DND-41 (cell line): ENCODE measurements around the gene STK25.

Experiments used
- ATAC-seq: fragments of 200-7000 bp; cut with Tn5 transposase; 3 replicates; pipeline ENCODE4 v1.9.1; 2021; ENCODE audit warnings: low read depth; ENCODE audit not compliant: insufficient read depth
- DNase-seq: peaks from one replicate; pipeline ENCODE4 v3.0.0-alpha.2; 2020
- H2AFZ ChIP-seq: 2 replicates; pipeline ENCODE4 v1.6.0; 2012; ENCODE audit warnings: low read depth, low read length
- H3K27ac ChIP-seq: 2 replicates; pipeline ENCODE4 v1.5.1; 2012; ENCODE audit warnings: low read length, inconsistent platforms
- H3K27me3 ChIP-seq: fragments of 200-600 bp; sonication (generic); 2 replicates; pipeline ENCODE4 v1.6.0; 2012; ENCODE audit warnings: low read length, mild to moderate bottlenecking, inconsistent platforms; ENCODE audit not compliant: insufficient read depth, poor library complexity
- H3K36me3 ChIP-seq: 2 replicates; pipeline ENCODE4 v1.5.1; 2012; ENCODE audit warnings: low read length, inconsistent platforms; ENCODE audit not compliant: insufficient read depth
- H3K4me1 ChIP-seq: 2 replicates; pipeline ENCODE4 v1.5.1; 2012; ENCODE audit warnings: mild to moderate bottlenecking, low read length; ENCODE audit not compliant: insufficient read depth
- H3K4me2 ChIP-seq: 2 replicates; pipeline ENCODE4 v1.6.0; 2012; ENCODE audit warnings: mild to moderate bottlenecking, moderate library complexity, low read length, inconsistent platforms; ENCODE audit not compliant: insufficient read depth
- H3K4me3 ChIP-seq, 2 experiments: fragments of 200-600 bp in 1 of 2; shearing (Covaris generic) in 1 of 2; 2 replicates each; pipeline ENCODE4 v1.5.1; 2012 to 2016; ENCODE audit warnings: inconsistent platforms in 2 of 2, low read length in 2 of 2, mild to moderate bottlenecking in 2 of 2, low read depth in 1 of 2, moderate library complexity in 1 of 2
- H3K79me2 ChIP-seq: 2 replicates; pipeline ENCODE4 v1.6.0; 2012; ENCODE audit warnings: low read length, inconsistent platforms; ENCODE audit not compliant: insufficient read depth
- H3K9ac ChIP-seq: 2 replicates; pipeline ENCODE4 v1.6.0; 2012; ENCODE audit warnings: low read depth, mild to moderate bottlenecking, inconsistent platforms, low read length, moderate library complexity
- H3K9me3 ChIP-seq: 2 replicates; pipeline ENCODE4 v1.5.1; 2012; ENCODE audit warnings: low read length, moderate library complexity, mild to moderate bottlenecking, inconsistent platforms; ENCODE audit not compliant: insufficient read depth, severe bottlenecking
- H4K20me1 ChIP-seq: 2 replicates; pipeline ENCODE4 v1.6.0; 2012; ENCODE audit warnings: low read length; ENCODE audit not compliant: insufficient read depth
- EZH2 ChIP-seq: IDR thresholded peaks from 3 replicates; pipeline ENCODE4 v1.6.1; 2012; ENCODE audit warnings: borderline replicate concordance, low read depth, mild to moderate bottlenecking, moderate library complexity, low read length, inconsistent platforms; ENCODE audit not compliant: severe bottlenecking
- TF ChIP-seq, protein P1 (sequence below): IDR thresholded peaks from 2 replicates; pipeline ENCODE4 v1.5.1; 2012; ENCODE audit warnings: borderline replicate concordance, low read length, moderate library complexity, mild to moderate bottlenecking; ENCODE audit not compliant: poor library complexity, severe bottlenecking; ENCODE audit errors: extremely low read depth

The STK25 gene

DNA sequence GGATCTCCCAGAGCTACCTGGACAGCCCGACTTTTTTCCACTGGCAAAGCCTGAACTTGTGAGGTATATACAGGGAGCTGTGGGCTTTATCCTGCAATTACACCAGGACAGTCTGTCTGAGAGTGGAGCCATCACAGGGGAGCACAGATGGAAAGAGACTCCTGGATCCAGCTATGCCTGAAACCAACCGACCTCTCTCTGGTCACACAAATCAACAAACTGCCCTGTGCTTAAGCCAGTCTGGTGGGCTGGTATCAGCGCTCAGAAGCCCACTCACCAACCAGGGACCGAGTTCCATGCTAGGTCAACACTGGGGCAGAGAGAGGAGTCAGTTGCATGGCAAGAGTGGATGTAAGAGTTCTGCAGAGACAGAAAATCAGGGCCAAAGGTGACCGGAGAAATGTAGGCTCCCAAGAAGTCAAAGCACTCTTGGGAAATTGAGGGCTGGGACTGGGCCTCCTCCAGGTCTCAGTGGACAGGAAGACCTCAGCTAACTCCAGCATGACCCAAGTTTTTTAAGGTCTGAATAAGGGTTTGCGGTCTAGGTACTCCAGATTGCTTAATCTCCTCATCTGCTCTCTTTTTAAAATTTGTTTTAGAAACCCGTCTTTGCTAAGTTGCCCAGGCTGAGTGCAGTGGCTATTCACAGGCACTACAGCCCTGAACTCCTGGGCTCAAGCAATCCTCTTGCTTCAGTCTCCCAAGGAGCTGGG is 46.4 kb upstream of the STK25 start:
- Histone ChIP-seq H3K79me2 (no peaks in the 10 kb centered on the region), H4K20me1 (no peaks in the 10 kb centered on the region), H3K27me3 (no peaks in the 10 kb centered on the region), H3K36me3 (no peaks in the 10 kb centered on the region), H3K4me1 (peaks cover 6% of the 10 kb centered on the region), H3K4me2 (no peak overlapping the region), H2AFZ (no peak overlapping the region), H3K9ac (no peak overlapping the region), H3K27ac (no peak overlapping the region), H3K9me3 (peaks cover 4% of the 10 kb centered on the region), H3K4me3 (no peak overlapping the region)
- ATAC-seq (no peak), DNase-seq (no peak)
- TF ChIP-seq, protein P1, sequence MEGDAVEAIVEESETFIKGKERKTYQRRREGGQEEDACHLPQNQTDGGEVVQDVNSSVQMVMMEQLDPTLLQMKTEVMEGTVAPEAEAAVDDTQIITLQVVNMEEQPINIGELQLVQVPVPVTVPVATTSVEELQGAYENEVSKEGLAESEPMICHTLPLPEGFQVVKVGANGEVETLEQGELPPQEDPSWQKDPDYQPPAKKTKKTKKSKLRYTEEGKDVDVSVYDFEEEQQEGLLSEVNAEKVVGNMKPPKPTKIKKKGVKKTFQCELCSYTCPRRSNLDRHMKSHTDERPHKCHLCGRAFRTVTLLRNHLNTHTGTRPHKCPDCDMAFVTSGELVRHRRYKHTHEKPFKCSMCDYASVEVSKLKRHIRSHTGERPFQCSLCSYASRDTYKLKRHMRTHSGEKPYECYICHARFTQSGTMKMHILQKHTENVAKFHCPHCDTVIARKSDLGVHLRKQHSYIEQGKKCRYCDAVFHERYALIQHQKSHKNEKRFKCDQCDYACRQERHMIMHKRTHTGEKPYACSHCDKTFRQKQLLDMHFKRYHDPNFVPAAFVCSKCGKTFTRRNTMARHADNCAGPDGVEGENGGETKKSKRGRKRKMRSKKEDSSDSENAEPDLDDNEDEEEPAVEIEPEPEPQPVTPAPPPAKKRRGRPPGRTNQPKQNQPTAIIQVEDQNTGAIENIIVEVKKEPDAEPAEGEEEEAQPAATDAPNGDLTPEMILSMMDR, result no peak
- no peak for TF ChIP-seq EZH2

DNA sequence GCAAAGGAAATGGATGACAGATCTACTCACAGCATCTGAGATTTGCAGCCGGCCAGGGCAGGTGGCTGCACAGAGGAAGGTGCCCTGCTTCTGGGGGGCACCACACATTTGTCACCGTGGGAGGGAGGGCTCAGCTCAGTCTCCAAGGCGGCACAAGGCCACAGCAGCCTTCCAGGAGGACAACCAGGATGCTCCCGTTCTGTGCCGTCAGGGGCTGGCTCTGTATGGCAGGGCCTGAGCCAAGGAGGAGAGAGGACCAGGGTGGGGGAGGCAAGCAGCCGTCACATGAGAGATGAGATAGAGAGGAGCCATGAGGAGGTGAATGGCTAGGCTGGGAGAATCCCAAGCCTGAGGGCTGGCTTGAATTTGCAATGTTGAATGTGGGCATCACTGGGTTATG is 45.6 kb upstream of the STK25 start:
- no peak for ATAC-seq

DNA sequence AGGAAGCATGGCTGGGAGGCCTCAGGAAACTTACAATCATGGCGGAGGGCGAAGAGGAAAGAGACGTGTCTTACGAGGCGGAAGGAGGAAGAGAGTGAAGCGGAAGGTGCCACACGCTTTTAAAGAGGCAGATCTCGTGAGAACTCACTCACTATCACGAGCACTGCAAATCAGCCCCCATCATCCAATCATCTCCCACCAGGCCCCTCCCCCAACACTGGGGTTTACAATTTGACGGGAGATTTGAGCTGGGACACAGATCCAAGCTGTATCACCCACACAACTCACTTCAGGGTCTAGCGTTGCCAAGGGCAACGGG is 45.1 kb upstream of the STK25 start:
- Histone ChIP-seq H3K4me2 (no peak overlapping the region), H3K4me3 (no peak overlapping the region), H4K20me1 (no peaks in the 10 kb centered on the region), H2AFZ (no peak overlapping the region), H3K9ac (no peak overlapping the region), H3K4me1 (peaks cover 6% of the 10 kb centered on the region), H3K36me3 (no peaks in the 10 kb centered on the region), H3K9me3 (peaks cover 4% of the 10 kb centered on the region), H3K27me3 (no peaks in the 10 kb centered on the region), H3K79me2 (no peaks in the 10 kb centered on the region), H3K27ac (no peak overlapping the region)
- no peak for ATAC-seq
- DNase-seq, result no peak
- TF ChIP-seq EZH2, result no peak
- TF ChIP-seq, protein P1, result no peak

More for the DNA sequence above, 45.6 kb upstream of the STK25 start:
- Histone ChIP-seq H3K79me2 (no peaks in the 10 kb centered on the region), H2AFZ (no peak overlapping the region), H3K4me3 (no peak overlapping the region), H3K9ac (no peak overlapping the region), H3K4me2 (no peak overlapping the region), H3K4me1 (peaks cover 6% of the 10 kb centered on the region), H3K9me3 (peaks cover 4% of the 10 kb centered on the region), H3K36me3 (no peaks in the 10 kb centered on the region), H3K27me3 (no peaks in the 10 kb centered on the region), H4K20me1 (no peaks in the 10 kb centered on the region), H3K27ac (no peak overlapping the region)
- DNase-seq, result no peak
- no peak for TF ChIP-seq EZH2
- TF ChIP-seq, protein P1, result no peak
